NCI-H345 (cell line): ENCODE data around the gene ELP1.
A peak's percentile ranks its signal among the peaks of the same experiment; 100 is the strongest.

Experiments used
- DNase-seq: peaks from one replicate; lab custom pipeline; 2025; lab: John Stamatoyannopoulos, UW

ELP1 gene

DNA sequence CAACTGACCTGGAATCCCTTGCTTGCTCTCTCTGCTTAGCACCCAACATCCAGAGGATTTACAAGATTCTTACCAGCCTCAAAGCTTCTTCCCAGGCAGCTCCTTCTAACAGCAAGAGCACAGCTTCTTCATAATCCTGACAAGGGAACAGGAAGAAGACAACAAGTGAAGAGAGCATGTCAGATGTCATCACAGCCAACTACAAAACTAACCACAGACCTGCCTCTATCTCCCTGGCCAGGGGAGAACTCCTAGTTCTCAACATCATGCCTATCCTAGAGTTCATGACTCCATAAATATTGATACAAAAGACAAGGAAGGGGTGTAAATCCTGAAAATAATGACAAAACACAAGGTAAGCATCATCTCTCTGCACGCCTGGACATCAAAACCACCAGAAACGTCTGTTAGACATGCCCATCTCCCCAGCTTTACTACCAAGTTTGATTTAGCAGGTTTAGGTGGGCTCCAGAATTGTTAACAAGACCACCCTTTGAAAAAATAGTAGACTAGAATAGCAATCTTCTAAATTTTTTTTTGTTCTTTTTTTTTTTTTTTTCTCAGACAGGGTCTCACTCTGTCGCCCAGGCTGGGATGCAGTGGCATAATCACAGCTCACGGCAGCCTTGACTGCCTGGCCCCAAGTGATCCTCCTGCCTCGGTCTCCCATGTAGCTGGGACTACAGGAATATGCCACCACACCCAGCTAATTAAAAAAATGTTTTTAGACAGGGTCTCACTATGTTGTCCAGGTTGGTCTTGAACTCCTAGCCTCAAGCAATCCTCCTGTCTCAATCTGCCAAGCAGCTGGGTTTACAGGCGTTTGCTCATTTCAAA, 51.7 kb downstream of the ELP1 start:
- no peak for DNase-seq

DNA sequence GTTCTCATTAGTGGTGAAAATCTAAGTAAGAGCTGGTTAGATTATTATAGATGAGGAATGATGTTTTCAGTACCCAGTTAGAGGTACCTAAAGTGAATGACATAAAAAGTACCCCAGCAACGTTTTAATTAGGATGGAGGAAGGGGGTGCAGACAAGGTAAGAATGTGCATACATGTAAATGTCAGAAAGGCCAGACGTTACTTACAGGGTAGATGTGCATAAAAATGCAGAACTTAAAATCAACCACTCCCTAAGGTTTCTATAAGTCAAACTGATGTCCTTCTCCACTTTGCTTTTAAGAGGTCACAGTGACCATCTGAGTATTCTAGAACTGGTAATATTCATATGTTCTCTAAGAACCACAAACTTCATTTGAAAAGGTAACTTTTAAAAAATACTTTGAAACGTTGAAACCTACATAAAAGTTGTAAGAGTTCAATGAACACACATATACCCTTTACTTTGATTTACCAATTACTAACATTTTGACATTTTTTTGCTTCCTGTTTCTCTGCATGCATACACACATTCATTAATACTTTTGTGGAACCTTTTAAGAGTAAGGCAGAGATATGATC, 53.1 kb downstream of the ELP1 start:
- no peak for DNase-seq

DNA sequence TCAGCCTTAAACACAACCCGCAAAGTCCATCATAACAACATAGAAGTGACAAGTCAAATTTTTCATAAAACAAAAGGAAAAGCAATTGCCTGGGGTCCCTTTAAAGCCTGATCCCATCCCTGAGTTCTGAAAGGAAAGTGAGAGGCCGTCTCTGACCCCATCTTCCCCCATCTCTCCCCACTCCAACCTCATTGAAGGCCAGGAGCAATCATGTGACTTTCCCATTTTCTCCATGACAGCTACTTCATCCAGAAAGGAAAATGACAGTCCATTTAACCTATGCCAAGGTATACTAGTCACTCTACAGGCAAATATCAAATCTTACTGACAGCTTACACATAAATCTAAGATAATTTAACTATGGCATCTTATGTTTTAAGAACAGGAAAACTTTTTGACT, 56.4 kb downstream of the ELP1 start:
- DNase-seq: no peak

DNA sequence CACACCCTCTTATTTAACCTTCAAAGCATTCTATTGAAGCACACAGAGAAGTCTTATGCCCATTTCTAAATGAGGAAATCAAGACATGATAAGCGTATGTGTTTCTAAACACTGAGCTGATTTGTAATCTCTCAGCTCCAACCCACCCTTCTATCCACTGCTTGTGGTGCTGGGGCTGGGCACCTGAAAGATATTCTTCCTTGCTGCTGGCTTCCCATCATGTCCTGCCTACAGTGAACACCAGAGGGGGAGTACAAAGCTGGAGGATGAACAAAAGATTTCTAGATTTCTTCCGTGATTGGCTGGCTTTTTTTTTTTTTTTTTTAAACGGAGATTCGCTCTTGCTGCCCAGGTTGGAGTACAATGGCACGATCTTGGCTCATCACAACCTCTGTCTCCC, 57.5 kb downstream of the ELP1 start:
- no peak for DNase-seq

DNA sequence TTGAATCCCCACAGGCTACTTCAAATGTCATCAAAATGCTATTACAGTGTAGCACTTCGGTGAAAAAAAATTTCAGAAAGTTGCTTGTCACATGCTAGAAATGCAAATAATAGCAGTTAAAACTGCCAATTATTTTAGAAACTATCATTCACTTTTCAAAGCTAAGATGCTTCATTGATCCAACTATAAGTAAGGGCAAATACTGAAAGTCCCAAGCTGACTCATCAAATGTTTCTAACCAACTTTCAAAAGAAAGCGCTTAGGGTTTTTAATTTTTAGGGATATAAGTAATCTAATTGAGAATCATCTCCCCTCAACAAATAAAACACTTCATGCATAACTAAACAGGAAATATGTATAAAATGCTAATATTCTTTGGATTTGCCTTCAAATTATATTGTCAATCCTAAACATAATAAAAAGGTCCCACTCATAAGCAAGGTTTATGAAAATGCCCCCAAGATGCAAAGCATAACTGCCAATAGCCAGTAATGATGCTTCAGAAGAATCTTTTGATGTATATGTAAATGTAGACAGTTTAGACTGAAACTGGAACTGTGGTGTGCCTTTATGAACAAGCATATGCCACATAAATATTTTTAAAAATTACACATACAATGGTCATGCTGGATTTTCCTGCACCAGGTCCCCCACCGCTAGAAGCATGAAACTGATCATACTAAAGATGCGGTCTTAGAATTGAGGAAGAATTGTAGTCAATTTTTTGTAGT, 59.7 kb downstream of the ELP1 start:
- DNase-seq: no peak

DNA sequence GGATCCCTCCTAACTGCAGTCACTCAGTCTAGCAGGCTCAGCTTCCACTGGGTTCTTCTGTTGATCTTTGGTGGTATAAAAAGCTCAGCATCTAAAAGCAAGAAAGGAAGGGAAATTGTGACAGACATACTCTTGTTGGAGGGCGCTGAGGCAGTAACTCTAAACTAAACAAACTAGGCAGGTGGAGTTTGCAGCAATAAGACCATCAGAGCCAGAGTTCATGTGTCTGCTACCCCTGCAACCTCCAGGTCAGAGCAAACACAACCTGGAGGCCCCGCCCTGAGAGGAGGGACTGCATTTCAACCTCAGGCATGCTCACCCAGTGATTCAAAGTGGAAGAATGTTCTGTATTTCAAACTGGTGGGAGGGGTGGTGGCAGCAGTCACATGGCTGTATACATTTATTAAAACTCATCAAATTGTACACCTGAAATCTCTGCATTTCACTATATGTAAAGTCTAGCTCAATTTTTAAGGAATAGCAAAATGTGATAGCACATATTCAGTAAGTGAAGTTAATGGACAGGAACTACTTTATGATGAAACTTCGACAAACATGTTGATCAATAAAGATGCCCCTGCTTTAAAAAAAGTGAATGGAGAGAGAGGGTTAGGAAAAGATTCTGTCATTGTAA, 64.7 kb downstream of the ELP1 start:
- DNase-seq: no peak

DNA sequence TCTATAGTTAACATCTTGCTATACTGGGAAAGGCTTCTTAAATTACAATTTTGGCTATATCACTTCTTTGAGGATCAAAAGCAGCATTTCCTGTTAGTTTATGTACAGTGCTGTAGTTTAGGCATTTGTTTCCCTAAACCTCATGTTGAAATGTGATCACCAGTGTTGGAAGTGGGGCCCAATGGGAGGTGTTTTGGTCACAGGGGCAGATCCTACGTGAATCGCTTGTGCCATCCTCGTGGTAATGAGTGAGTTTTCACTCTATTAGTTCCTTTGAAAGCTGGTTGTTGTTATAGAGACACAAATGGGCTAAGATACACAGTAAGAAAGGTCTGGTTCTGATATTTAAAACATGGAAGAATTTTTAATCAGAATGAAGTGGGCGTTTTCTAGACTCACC, 66.1 kb downstream of the ELP1 start:
- no peak for DNase-seq

DNA sequence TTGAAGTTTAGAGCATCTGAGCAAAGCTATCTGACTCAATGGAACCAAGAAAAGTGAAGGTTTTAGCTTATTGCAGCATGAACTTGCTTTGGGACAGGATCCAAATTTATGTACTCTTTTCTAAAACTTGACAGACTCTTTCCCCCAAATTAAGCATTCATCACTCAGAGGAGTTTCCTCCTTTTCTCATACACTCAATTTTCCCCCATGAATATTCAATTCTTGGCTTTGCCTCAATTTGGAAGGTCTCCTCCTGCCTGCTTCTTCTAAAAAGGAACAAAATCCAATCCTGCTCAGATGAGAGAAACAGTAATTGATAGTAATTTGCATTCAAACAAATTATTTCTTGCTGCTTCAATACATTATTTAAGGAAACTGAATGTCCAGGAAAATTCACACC, 66.8 kb downstream of the ELP1 start:
- DNase-seq: no peak

DNA sequence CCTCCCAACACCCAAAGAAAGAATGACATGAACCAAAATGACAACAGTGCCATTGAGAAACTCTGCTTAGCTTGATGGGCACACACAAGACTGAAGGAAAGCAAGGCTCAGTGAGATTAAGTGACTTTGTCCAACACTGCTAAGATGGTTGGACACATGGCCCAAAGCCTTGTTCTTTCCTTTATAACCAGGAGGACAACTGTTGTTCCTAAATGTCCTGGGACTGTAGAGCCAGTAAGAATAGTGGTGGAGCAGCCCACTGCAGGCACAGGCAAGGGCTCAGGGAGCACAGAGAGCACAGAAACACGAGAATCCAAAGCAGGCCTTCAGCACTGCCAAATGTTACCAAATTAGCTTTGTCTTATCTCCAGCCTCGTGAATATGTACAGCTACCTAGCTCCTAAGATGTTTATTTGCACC, 67.9 kb downstream of the ELP1 start:
- DNase-seq: no peak

DNA sequence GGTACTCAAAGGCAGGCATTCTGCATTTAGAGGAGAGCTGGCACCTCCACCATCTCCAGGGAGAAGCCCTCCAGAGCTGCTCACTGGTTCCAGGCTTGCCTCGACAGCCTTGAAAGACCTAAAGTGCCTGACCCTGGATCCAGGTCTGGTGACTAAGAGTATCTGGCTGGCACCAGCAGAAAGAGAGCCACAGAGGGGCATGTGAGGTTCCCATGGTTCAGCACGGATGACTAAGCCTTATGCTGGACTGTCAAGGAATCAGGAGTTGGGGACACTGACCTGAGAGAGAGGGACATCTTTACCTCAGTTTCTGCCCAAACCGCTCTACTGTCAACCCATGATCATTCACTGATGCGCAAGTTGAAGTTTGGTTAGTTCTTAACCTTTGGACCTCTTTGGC, 68.9 kb downstream of the ELP1 start:
- DNase-seq: no peak

DNA sequence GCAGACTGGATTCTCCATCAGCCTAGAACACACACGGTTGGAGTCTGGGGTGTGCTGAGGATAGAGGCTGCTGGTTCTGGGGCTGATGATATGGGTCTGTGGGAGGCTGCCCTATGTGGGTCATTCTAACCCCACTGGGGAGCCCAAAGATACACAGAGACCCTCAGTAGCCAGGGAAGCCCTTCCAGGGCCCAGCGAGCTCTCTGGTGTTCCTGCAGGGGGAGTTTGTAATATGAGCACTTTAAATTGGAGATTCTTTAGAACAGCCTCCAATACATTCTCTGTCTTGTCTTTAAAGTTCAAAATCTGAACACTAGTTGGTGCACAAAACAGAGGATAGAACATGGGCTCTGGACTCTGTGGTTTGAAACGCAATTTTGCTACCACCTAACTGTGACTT, 69.5 kb downstream of the ELP1 start:
- DNase-seq: no peak

DNA sequence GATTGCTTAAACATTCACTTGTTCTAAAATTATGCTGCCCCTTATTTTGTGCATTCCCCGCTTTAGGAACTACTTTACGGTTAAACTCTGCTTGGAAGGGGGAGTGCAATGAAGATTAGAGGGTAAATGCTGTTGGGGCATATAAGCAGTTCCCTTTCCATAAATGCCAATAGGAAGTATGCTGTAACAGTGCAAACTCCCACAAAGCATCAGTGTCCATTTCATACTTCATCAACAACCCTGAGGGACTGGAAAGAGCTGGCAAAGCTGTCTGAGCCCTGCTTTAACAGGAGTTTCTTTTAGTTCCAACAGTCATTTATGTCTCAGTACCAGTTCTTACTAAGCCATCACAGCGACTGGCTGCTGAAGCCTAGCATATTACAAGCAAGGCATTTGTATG, 70.0 kb downstream of the ELP1 start:
- no peak for DNase-seq

DNA sequence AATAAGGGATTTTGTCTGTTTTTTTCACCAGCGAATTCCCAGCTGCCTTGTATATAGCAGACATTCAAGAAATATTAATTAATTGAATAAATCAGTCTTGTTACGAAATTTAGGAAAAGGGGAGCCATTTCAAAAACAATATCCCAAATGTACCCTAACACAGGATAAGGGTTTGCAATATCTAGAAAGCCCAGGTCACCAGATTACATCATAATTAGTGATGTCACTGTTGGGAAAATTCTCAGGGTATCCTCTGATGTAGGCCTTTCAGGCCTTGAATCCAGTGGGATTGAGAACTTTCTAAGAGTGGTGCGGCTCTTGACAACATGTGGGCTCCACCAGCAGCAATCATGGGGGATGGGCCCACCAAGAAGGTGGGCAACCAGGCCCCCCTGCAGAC, 71.9 kb downstream of the ELP1 start, which contains the start of gene ACTL7A:
Gene ACTL7A (plus strand): TSS at position 270 of the 400 bp plus-strand sequence. CDS start 57 bp downstream, at position 327.
- DNase-seq: no peak

DNA sequence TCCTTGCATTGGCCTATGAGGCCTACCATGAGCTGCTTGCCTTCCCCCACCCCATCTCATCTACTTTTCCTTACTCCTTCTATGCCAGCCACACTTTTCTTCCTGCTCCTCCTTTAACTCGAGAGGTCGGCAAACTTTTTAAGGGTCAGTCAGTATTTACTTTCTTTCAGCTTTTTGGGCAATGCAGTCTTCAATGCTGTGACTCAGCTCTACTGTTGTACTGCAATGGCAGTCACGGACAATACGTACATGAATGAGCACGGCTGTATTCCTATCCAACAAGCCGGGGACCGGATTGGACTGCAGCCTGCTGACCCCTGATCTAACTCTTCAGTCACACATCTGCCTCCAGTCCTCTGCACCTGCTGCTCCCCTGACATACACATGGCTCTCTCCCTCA, 72.5 kb downstream of the ELP1 start:
- peak; percentile 13 for DNase-seq

DNA sequence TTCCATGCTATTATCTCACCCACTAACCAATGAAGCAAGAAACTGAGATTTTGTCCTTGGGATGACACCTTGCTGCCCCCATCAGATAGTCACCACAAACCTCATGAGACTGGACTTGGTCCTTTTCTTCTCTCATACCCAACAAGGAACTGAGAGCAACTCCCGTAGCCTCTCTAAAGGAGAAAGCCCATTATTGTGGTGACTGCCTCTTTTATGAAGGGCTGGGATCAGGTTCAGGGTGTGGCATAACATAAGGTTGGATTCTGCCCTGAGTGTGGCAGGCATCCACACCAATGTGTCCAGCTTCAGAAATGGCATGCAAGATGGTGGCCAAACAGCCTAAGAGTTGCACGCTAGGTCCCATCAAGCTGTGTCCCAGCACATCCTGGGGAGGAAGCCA, 73.2 kb downstream of the ELP1 start:
- DNase-seq: no peak

DNA sequence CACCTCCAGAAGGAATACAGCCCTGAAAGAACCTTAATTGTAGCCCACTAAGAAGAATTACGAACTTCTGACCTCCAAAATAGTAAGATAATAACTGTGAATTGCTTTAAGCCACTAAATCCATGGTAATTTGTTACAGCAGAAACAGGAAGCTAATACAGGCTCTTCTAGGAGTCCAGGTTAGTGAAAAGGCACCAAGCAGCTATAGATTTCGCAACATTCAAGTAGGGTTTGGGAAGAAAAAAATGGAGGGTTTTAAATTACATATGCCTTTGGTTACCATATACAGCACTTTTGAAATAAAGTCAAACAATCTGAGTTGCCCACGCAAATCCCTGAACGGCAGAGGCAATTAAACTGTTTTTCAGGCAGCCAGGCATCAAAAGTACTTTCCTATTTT, 73.6 kb downstream of the ELP1 start:
- no peak for DNase-seq

DNA sequence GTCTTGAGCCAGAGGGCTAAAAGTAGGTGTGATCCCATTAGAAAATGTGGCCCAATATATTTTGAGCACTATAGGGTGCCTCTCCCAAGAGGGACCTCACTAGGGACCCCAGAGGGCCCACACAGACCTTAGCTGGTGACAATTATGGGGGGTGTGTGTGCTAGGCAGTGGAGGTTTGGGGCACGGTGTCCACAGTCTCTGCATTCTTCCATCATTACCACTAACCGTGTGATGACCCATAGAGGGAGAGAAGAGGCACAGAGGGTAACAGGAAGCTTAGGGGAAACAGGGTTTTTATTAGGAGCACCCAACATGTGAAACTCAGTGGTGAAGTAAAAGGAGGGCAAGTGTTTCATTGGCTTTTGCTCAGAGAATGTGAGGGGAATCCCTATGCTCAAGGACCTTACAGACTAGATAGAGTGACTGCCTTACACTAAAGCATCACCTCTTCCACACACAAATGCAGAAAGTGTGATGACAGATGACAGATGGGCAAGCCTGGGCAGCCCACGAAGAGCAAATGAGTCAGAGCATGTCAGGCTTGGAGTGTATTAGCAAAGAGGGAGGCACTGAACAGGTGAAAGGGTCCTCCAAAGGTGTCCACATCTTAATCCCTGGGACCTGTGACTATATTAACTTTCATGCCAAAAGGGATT, 74.3 kb downstream of the ELP1 start:
- DNase-seq: no peak

DNA sequence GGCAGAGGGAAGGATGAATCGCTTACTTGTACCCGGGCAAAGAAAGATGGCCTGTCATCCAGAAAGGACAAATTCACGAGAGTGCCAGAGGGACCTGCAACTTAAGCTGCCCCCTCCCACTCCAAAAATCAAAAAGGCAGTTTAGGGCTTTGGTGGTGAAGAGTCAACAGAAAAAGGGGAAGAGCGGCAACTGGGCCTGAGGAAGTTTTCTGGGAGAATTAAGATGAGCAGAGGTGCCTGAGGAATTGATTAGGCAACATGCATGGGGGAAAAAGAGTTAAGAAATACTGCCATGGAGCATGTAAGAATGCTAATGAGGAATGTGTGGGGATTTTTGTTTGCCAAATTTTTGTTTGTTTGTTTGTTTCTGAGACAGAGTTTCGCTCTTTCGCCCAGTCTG, 76.4 kb downstream of the ELP1 start:
- no peak for DNase-seq

DNA sequence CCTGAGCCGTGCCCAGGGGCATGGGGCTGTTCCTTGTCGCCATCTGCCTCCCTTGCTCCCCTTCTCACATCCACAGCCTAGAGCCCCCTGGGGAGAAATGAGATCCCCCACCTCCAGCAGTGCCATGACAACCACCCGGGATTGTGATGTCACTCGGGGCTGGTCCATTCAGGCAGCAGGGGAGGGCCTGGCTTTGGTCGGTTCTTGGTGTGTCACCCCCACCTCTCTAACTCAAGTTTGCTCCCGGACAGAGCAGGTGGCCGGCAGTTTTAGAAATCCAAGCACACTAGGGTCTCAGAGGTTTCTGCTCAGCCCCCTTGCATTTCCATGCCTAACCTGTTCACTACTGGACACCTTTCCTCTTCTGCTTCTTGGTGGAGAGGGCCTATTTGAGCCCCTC, 78.0 kb downstream of the ELP1 start, which contains the start of gene ACTL7B:
Gene ACTL7B (minus strand): TSS at position 99 of the 400 bp plus-strand sequence. CDS start 56 bp downstream, at position 43.
- no peak for DNase-seq

DNA sequence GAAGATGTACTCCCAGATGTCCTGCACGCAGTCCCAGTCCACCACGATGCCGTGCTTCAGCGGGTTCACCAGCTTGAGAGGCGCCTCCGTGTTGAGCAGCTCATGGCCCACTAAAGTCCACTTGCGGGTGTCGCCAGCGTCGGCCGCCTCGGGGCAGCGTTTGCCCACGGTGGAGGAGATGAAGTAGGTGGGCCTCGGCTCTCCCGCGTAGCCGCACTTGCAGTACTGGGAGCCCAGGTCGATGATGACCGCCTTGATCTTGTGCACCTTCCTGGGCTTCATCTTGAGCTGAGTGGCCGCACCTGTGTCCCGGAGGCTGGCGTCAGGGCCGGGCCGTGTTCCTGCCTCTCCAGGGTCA, 78.4 kb downstream of the ELP1 start:
- no peak for DNase-seq

DNA sequence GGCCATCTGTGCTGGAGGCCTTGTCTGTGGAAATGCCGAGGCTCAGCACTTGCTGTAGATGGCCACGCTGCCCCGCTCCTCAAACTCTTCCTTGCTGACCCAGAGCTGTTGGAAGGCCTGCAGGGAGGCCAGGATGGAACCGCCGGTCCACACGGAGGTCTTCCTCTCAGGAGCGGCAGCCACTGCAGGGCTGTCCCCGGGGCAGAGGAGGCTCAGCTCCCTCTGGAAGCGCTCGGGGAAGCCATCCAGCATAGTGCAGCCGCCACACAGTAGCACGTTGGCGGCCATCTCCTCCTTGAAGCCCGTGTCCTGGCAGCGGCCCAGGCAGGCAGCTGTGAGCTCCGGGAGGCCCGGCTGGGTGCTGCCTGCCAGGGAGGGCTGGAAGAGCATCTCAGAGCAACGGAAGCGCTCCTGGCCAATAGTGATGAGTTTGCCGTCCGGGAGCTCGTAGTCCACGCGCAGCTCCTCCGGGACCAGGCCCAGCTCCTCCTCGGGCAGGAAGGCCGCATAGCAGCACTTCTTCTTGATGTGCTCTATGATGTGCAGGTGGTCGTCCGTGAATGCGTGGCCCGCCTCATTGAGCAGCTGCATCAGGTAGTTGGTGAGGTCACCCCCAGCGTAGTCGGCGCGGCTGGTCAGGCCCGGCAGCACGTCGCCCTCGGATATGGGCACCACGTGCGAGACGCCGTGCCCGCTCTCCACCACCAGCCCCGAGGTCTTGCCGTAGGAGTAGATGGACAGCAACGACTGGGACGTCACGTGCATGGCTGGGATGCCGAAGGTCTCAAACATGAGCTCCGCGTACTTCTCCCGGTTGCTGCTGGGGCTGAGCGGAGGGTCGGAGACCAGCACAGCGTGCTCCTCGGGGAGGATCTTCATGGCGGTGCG, 79.0 kb downstream of the ELP1 start:
- peak; percentile 60 for DNase-seq
